NCI-H2107 treated with DMSO at 0.1 percent for 48 hours (cell line): ENCODE measurements around the gene KCNJ5.

Source experiments
- DNase-seq: peaks from one replicate; lab custom pipeline; 2025; ENCODE audit not compliant: unreplicated experiment; lab: John Stamatoyannopoulos, UW

KCNJ5 gene

GRCh38 chr11:128931066-128931465 is 39.9 kb downstream of the KCNJ5 start:
- no peak for DNase-seq

GRCh38 chr11:128931668-128932067 is 40.5 kb downstream of the KCNJ5 start:
- DNase-seq, result no peak

GRCh38 chr11:128933481-128934178 is 42.5 kb downstream of the KCNJ5 start:
- no peak for DNase-seq

- no peak for DNase-seq
Observed at GRCh38 chr11:128934351-128934750, 43.2 kb downstream of the KCNJ5 start.

- DNase-seq, result no peak
Observed at GRCh38 chr11:128934926-128935325, 43.8 kb downstream of the KCNJ5 start.

- peak; percentile 54 for DNase-seq
Observed at GRCh38 chr11:128936606-128937251, 45.6 kb downstream of the KCNJ5 start.

- DNase-seq, result peak; percentile 29
Observed at GRCh38 chr11:128937480-128937879, 46.3 kb downstream of the KCNJ5 start.

GRCh38 chr11:128938156-128938885 is 47.2 kb downstream of the KCNJ5 start:
- no peak for DNase-seq

GRCh38 chr11:128939591-128939990 is 48.4 kb downstream of the KCNJ5 start:
- no peak for DNase-seq

- DNase-seq, result no peak
Observed at GRCh38 chr11:128940156-128940555, 49.0 kb downstream of the KCNJ5 start.

- DNase-seq, result no peak
Observed at GRCh38 chr11:128940603-128941002, 49.4 kb downstream of the KCNJ5 start.

GRCh38 chr11:128941110-128941509 is 50.0 kb downstream of the KCNJ5 start:
- no peak for DNase-seq

- DNase-seq, result no peak
Observed at GRCh38 chr11:128941573-128942271, 50.6 kb downstream of the KCNJ5 start.

- DNase-seq, result no peak
Observed at GRCh38 chr11:128942272-128942612, 51.1 kb downstream of the KCNJ5 start.

- DNase-seq, result no peak
Observed at GRCh38 chr11:128942817-128943427, 51.8 kb downstream of the KCNJ5 start, which contains the start of gene TP53AIP1. TSS of gene TP53AIP1 (minus strand) at chr11:128942871. CDS start at chr11:128937818, 5,053 bp downstream.

- no peak for DNase-seq
Observed at GRCh38 chr11:128943428-128943976, 52.3 kb downstream of the KCNJ5 start.

- DNase-seq, result no peak
Observed at GRCh38 chr11:128946648-128947047, 55.5 kb downstream of the KCNJ5 start.

- no peak for DNase-seq
Observed at GRCh38 chr11:128947773-128948172, 56.6 kb downstream of the KCNJ5 start.

- DNase-seq, result no peak
Observed at GRCh38 chr11:128948583-128948982, 57.4 kb downstream of the KCNJ5 start.

GRCh38 chr11:128949791-128950454 is 58.8 kb downstream of the KCNJ5 start:
- DNase-seq, result no peak
